ENCODE measurements around the gene ENTHD1. TPM values are rescaled to one million over a fixed set of nuclear protein-coding genes. Genes with fewer than 3 reads are reported as not detected.
A peak's percentile ranks its signal among the peaks of the same experiment; 100 is the strongest.

ENTHD1 gene
- not detected in 2 replicates for total RNA-seq

DNA sequence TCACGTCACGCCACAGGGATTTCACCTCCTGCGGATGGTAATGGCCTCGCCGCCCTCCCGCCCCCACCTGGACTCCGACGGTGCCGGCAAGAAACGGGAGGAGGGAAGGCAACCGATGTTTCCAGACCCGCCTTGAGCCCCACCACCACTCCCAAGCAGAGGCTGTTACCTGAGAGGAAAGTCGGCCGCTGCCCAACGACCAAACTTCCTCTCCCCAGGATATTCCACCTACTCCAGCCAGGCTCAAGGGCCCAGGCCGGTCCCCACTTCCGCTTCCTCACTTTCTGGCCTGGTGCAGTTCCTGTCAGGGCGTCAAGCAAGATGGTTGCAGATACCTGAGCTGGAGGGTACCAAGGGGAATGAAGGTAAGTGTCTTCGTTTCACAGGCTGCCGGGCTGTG is at the start of gene ENTHD1:
Gene ENTHD1, minus strand, starts transcription at position 235 of the 400 bp plus-strand sequence. CDS start 6,012 bp downstream, outside the sequence.
- DNase-seq (ENCODE audit: low read depth in 2 of 2): no peak

DNA sequence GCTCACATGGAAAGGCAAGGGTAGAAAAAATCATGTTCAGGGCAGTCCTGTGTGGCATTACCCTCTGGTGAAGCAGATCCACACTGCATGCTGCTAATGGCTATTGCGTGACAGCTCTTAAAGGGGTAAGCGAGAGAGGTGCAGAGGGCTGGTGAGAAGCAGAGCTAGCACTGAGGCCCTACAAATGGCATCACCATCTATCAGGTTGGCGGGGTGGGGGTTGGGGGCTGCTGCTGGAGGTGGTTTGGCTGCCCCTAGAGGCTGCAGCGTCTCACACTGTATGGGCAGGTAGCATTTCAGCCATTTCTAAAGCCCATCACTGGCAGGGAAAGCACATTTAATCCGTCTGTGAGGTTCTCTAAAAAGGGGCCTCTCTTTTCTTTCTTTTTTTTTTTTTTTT is 49.8 kb upstream of the ENTHD1 start:
- no peak for DNase-seq (ENCODE audit: low read depth in 2 of 2)

- no peak for DNase-seq (ENCODE audit: low read depth in 2 of 2)
Observed at GRCh38 chr22:39942439-39943230, 49.1 kb upstream of the ENTHD1 start.

GRCh38 chr22:39941601-39942000 is 48.0 kb upstream of the ENTHD1 start:
- no peak for DNase-seq (ENCODE audit: low read depth in 2 of 2)

- no peak for DNase-seq (ENCODE audit: low read depth in 2 of 2)
Observed at GRCh38 chr22:39940757-39941305, 47.3 kb upstream of the ENTHD1 start.

DNA sequence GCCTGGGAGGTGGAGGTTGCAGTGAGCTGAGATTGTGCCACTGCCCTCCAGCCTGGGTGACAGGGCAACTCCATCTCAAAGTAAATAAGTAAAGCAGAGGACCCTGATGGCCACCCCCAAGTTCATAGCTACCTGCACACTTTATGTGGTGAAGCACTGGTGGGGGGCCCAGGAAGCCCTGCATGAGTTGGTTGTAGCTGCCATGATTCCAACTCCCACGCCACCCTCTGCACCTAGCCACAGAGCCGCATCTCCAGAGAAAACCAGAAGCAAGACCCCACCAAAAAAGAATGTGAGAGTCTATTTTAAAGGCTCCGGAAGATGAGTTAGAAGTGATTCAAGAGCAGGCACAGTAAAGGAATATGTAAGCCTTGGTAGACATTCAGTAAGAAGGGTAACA is 46.3 kb upstream of the ENTHD1 start:
- no peak for DNase-seq (ENCODE audit: low read depth in 2 of 2)

DNA sequence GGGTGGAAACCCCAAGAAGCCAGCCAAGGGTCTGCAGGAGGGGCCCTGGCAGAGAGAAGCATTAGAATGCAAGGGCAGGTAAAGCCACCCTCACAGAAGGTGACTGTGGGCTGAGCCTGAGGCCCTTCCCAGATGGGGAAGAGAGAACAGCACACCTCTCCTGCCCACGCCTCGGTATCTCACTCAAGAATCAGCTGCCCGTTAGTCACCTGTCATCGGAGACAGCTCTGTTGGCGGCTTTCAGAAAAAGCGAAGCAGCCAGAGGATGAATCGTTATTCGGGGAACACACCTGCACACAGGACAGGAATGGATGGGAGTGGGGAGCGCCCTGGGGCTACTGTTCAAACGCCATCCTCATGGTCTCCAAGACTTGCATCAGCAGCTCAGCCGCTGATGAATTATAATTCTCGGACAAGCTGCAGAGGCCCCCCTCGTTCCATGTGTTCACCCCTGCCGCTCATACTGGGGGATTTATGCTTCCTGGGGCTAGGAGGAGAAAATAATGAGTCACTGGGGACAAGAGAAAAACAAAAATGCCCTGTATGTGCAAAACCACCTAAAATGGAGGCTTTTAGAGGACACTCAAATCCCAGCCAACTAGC is 45.0 kb upstream of the ENTHD1 start:
- DNase-seq (ENCODE audit: low read depth in 2 of 2): no peak

DNA sequence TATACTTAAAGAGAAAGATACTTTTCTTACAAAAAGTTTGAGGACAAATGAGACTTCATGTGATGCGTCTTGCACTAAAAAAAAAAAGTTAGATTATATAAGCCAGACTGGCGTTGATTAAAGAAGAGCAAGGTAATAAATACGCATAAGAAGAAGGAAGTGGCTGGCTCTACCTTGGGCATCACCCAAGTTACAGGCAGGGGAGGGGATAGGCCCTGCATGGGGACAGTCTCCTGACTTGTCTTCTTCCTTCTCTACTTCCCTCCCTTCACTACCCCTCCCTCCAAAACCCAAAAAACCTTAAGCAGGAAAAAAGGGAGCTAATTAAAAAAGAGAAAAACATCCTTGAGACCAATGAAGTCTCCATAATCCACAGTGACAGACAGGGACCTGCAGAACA is 44.3 kb upstream of the ENTHD1 start:
- no peak for DNase-seq (ENCODE audit: low read depth in 2 of 2)

GRCh38 chr22:39936523-39937145 is 43.1 kb upstream of the ENTHD1 start:
- DNase-seq (ENCODE audit: low read depth in 2 of 2): no peak

- DNase-seq (ENCODE audit: low read depth in 2 of 2): no peak
Observed at GRCh38 chr22:39935612-39936011, 42.1 kb upstream of the ENTHD1 start.

GRCh38 chr22:39935116-39935515 is 41.6 kb upstream of the ENTHD1 start:
- no peak for DNase-seq (ENCODE audit: low read depth in 2 of 2)

DNA sequence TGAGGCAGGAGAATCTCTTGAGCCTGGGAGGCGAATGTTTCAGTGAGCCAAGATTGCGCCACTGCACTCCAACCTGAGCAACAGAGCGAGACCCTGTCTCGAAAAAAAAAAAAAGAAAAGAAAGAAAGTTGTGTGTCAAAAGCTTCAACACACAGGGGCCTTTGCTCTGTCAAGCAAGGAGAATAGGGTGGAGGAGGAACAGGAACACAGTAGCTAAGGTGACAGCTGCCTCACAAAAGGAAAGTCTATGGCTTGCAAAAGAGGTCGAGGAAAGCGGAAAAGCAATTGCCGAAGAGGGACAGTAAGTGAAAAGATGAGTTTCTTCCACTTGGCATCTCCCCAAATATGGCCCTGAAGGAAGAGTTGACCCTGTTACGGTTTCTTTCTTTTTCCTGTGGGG is 40.2 kb upstream of the ENTHD1 start:
- no peak for DNase-seq (ENCODE audit: low read depth in 2 of 2)

DNA sequence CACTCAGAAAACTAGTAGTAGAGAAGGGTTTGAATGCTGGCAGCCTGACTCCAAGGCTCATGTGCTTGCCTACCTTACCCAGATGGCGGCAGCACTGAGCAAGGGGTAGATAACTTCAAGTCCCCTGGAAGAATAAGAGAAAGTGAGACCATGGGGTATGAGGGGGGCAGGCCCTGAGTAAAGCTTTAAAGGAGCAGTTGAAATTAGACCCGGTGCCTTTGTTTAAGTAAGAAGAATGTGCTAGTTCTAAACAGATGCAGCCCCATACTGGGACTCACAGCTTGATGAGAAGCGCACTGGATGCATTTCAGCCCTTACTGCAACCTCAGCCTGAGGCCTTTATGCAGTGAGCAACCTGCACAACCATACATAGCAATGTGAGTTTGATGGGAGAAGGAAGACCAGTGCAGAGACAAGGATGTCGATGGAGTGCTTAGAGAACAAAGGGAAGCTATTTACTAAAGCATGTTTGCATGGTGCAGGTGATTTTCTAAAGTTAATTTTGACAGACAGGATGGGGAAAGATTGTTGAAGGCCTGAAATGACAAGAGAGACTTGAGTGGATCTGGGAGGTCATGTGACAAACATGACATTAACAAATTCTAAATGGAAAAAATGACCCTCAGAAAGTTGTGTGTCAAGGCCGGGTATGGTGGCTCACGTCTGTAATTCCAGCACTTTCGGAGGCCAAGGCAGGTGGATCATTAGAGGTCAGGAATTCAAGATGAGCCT is 39.5 kb upstream of the ENTHD1 start:
- DNase-seq (ENCODE audit: low read depth in 2 of 2): peak; percentile 28 to 33

- no peak for DNase-seq (ENCODE audit: low read depth in 2 of 2)
Observed at GRCh38 chr22:39932166-39932565, 38.6 kb upstream of the ENTHD1 start.

DNA sequence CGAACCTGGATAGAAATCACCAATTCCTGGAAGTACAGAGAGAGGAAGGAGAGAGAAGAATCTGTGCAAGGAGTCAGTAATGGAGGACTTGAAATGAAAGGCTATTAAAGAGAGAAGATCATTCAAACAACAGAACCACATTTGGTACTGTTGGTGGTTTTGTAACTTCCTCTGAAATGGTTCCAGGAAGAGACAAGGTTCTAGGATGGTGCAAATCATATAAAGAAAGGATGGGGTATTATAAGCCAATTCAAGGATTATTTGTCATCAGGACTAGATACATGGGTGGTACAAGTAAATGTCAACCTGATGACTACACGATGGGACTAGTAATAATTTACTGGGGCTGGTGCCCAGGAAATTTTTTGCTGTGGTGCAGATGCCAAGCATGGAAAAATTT is 37.7 kb upstream of the ENTHD1 start:
- DNase-seq (ENCODE audit: low read depth in 2 of 2): no peak

- no peak for DNase-seq (ENCODE audit: low read depth in 2 of 2)
Observed at GRCh38 chr22:39928536-39929520, 35.3 kb upstream of the ENTHD1 start.

GRCh38 chr22:39927544-39927943 is 34.0 kb upstream of the ENTHD1 start:
- no peak for DNase-seq (ENCODE audit: low read depth in 2 of 2)

DNA sequence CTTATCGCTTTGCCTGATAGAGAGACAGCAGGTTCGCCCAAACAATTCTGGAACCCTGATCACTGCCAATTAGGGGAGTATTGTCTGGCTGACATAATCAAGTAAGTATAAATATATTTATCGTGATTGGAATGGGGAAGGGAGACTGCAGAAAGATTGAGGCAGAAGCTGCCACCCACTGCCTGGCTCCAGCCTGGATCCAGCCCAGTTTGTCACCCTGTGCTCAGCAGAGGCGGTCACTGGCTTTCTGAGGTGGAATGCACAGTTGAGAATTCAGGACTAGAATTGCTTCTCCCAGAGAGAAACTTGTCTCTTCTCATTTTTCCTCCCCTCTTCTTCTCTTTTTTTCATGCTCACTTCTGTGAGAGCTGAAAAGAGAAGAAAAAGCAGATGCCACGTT is 33.2 kb upstream of the ENTHD1 start:
- no peak for DNase-seq (ENCODE audit: low read depth in 2 of 2)

DNA sequence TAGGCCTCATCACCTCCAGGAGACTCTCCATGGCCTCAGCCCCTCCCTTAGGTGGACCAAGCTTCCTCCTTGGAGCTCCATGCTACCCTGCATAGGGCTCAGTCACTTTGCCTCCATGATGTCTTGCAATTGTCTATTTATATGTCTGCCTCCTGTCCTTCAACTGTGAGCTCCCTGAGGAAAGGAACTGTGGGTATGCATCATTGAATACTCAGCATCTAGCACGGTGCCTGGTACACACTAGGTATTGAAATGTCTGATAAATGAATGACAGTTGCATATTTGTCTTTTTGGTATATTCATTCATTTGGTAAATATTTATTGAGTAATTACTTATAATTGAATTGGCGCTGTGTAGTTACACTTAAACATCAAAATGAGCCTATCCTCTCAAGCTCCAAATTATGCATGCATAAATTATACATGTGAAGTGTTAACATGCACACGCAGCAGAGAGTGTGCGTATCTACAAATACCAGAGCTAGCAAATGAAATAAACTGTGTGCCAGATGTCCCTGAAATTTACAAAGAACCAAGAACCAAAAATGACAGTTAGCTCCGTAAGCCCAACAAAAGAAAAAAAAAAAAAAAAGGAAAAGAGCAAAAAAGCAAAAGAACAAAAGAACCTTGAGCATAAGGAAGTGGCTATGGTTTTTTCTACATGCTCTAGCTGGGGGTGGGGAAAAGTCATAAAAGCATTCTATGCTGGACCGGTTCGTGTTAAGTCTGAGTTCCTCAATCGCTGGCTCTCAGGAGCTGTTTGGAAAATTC is 32.5 kb upstream of the ENTHD1 start:
- DNase-seq (ENCODE audit: low read depth in 2 of 2): no peak

- no peak for DNase-seq (ENCODE audit: low read depth in 2 of 2)
Observed at GRCh38 chr22:39925273-39925672, 31.7 kb upstream of the ENTHD1 start.
